HG03039 (cell line): Measurements from ENCODE around the gene CNEP1R1.

Experiments
- ATAC-seq: cut with Tn5 transposase; IDR thresholded peaks from one replicate; pipeline ENCODE4 v1.9.1; 2021; ENCODE audit warnings: mild to moderate bottlenecking, moderate library complexity; ENCODE audit not compliant: unreplicated experiment

Gene CNEP1R1

DNA sequence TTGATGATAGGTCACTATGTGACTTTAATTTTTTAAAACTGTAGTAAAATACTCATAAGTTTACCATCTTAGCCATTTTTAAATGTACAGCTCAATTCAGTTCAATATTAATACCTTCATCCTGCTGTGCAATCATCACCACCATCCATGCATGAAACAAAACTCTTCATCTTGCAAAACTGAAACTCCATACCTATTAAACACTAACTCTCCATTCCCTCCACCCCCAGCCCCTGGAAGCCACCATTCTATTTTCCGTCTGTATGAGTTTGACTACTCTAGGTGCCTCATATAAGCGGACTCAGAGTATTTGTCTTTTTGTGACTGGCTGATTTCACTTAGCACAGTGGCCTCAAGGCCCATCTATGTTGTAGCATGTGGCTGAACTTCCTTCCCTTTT is 9.4 kb upstream of the CNEP1R1 start:
- no peak for ATAC-seq

DNA sequence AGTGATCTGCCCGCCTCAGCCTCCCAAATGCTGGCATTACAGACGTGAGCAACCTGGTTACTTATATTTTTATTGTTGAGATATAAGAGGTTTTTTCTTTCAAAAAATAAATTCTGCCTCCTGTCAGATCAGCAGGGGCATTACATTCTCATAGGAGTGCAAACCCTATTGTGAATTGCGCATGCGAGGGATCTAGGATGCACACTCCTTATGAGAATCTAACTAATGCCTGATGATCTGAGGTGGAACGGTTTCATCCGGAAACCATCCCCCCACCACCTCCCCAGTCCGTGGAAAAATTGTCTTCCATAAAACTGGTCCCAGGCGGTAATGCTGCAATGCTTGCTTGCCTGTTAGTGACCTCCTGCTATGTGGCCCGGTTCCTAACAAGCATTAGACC is 7.5 kb upstream of the CNEP1R1 start:
- no peak for ATAC-seq

DNA sequence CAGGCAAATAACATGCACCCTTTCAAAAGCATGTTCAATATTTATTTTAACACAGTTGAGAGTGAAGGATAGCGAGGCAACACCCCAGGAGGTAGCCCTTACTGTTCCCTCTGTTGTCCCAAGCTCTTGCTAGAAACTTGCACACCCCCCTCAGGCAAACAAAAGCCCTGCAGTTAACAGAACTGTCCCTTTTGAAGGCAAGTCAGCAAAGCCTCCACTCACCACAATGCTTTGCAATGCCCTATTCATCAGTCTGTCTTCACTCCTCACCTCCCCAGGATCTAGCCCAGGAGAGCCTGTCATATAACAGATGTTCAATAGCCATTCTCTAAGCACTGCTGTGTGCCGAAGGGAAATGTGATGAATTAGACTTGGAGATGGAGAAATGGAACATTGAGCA is 3.5 kb upstream of the CNEP1R1 start:
- no peak for ATAC-seq

DNA sequence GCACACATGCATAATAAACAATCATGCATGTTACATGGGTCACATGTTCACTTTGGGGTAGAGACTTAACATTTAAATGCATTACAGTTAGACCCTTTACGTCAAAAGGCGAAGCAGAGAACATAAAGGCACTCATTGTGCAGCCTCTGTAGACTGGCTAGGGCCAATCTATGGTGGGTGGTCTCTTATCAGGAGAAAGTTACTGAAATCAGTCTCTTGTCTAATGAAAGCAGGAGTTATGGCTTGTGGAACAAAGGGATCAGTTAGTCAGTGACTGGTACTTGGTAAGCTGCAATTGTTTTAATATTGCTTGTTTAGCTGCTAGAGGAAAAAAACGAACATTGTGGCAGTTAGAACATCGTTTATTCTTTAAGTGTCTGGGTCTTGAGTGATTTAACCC is 1.4 kb upstream of the CNEP1R1 start:
- no peak for ATAC-seq

DNA sequence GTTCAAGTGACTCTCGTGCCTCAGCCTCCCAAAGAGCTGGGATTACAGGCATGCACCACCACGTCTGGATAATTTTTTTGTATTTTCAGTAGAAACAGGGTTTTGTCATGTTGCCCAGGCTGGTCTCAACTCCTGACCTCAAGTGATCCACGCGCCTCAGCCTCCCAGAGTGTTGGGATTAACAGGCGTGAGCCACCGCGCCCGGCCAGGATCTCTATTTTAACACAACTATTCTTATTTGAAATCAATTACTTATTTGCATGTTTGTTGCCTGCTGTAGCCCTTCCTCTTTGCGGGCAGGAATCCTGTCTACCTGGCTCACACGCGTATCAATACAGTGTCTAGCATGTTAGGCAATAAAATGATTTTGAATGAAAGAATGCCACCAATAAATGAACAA is 818 bp upstream of the CNEP1R1 start:
- no peak for ATAC-seq

DNA sequence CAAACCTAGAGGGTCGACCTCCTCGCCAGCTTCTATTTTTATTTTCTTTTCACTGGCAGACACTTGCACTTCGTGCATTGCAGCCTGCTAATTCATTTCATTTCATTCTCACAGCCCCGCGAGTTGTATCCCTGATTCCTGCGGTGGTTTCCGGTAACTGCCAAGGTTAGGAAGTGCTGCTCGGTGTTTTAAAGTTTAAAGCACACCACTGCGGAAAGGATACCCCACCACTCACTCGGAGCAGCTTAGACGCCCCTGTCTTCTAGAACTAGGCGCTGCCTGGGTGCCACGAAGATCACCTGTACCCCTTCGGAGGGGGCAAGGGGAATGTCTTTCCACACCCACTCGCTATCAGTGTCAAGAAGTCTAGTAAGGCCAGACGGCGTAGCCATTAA is 509 bp downstream of the CNEP1R1 start:
- ATAC-seq = no peak

DNA sequence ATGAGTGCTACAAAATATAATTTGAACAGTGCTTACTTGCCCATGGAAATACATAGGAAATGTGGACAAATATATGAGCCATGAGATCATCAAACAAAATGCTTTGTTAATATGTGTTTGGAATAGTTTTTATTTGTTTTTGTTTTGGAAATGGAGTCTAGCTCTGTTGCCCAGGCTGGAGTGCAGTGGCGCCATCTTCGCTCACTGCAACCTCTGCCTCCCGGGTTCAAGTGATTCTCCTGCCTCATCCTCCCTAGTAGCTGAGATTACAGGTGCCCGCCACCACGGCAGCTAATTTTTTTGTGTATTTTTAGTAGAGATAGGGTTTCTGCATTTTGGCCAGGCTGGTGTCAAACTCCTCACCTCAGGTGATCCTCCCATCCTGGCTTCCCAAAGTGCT is 2.8 kb downstream of the CNEP1R1 start:
- ATAC-seq = no peak

DNA sequence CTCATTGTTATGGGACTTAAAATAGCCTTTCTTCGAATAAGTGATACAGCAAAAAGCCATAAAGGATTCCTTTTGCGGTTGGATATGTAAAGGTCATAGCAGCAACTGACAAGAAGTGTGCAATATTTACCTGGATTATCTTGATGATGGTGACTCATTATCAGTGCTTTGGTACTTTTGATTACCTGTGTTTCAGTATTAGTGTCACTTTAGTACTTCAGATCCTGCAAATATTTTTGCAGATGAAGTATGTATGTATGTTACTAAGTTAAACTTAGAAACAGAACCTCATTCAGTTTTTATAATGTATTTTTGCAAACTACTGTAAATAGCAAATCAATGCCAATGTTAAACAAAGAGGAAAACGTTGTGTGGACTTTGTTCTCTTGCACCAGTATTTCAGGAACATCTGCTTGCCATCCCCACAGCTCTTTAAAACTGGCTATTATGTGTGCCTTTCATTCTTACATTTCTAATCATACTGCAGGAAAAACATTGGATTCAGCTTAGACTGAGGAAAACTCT is 10.5 kb downstream of the CNEP1R1 start:
- no peak for ATAC-seq

DNA sequence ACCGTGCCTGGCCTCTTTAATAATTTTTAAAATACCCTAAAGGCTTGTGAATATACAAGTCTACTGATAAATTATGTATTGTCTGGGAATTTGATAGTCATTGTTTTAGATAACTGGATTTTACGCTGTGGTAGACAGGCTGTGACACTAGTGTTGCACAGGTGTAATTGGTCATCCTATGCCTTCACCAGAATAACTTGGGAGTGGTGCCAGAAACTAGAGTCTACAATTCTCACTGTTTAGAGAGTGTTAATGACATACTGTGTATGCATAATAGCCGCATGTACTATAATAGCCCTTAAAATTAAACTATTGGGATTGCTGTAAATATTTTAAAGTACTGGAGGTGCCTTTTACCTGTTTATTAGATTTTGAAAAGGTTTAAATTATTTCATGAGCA is 11.4 kb downstream of the CNEP1R1 start:
- no peak for ATAC-seq

DNA sequence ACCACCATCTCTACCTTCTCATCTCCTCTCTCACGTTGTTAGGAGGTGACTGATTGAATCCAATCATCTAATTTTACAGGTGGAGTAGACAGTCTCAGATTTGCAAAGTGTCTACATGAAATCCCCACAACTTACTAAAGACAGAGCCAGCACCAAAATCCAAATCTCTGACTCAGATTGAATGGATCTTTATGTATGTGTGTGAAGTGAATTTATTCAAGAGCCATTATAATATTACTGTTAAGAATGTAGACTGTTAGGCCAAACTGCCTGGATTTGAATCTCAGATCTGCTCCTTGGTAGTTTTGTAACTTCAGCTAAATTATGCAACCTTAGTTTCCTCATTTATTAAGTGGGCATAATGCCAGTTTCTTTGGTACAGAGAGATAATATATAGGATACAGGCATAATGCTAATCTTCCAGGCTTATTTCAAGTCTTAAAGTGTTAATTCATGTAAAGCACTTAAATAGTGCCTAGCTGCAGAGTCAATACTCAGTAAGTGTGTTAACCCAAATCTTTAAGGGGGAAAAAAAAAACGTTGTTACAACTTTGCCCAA is 12.7 kb downstream of the CNEP1R1 start:
- no peak for ATAC-seq

DNA sequence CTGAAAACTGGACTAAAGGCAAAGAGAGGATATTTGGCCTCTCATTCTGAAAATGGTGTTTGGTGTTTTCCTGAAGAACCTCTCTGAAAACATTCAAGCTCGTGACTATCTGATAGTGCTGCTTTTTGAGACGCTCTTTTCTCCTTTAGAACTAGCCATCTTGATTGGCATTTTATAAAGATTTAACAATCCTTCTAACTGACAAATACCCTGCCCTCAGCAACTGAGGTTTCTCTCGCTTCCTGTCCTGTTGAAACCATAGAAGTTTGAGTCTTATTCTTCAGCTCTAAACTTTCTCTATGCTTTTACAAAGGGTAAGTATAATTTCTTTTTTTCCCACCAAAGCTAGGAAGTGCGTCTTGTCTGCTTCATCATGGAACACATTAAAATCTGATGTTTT is 13.3 kb downstream of the CNEP1R1 start:
- no peak for ATAC-seq

DNA sequence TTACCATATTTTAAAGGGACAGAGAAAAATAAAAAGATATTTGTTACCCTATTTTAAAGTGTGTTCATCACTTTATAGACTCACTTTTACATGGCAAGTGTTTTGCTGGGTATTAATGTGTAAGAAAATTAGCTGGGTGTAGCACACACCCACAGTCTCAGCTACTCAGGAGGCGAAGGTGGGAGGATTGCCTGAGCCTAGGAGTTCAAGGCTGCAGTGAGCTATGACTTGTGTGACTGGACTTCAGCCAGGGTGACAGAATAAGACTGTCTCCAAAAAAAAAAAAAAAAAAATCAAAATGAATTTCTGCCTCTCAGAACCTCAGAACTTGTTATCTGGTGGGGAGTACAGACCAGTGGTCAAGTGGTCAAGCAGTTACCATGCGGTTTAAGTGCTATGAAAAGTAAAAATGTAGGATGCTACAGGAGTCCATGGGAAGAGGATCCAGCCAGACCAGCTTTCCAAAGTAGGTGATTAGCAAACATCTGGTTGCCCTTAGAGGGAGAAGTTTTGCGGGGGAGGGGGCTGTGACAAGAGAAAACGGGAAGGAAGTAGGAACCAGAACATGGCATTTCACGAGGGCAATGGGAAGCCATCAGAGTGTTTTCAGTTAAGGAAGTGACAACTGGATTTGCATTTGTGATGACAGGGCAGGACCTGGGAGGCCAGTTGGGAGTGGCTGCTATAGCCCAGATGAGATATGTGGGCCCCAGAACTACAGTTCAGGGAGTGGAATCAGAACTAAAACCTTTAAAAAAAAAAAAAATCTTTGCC is 13.9 kb downstream of the CNEP1R1 start:
- ATAC-seq = no peak

DNA sequence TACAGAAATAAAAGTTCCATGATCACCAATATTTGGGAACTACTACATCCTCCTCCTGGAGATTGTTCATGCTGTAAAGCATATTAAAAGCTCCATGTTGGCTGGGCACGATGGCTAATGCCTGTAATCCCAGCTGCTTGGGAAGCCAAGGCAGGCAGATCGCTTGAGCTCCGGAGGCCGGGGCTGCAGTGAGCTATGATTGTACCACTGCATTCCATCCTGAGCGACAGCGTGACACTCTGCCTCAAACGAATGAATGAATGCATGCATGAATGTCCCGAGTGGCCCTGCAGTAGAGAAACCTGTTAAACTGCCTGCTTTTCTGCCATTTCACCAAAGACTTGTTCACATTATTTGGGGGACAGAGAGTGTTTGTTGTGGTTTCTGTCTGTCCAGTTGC is 15.0 kb downstream of the CNEP1R1 start:
- ATAC-seq = no peak

DNA sequence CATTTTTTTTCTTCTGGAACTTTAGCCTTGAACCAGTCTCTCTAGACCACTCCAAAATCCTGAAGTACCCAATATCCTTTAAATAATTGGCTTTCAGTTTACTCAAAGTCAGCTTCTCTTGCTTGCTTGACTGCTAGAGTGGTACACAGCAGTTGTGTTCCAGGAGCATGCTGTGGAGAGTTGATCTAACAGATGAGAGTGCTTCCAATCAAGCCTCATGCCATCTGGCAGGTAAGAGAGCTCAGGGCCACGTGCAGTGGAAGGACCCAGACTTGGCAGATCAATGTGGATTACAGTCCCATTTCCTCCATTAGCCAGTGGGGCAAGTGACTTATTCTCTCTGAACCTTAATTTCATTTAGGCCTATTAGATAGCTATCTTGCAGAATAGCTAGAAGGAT is 15.7 kb downstream of the CNEP1R1 start:
- ATAC-seq = no peak

DNA sequence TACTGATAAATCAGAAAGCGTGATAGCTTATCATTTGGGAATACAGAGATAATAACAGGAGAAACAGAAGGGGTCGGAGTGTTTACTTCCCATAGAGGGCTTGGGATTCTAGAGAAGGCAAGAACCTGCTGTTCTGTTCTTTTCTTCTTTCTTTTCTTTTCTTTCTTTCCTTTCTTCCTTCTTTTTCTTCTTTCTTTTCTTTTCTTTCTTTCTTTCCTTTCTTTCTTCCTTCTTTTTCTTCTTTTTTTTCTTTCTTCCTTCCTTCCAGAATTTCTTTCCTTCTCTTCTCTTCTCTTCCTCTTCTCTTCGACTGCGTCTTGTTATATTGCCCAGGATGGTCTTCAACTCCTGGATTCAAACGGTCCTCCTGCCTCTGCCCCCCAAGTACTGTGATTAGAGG is 18.3 kb downstream of the CNEP1R1 start:
- ATAC-seq = no peak

DNA sequence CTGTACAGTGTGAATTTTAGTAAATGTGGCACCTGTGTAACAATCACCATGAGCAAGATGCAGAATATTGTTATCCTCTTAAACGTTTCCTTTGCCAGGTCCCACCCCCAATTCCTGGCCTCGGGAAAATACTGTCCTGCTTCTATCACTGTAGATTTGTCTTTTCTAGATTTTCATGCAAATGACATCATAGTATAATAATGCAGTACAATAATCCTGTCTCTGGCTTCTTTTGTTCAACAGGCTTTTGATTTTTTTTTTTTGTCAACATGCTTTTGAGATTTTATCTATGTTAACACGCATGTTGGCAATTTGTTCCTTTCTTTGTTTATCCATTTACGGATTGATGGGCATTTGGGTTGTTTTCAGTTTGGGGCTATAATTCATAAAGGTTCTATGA is 20.4 kb downstream of the CNEP1R1 start:
- no peak for ATAC-seq

DNA sequence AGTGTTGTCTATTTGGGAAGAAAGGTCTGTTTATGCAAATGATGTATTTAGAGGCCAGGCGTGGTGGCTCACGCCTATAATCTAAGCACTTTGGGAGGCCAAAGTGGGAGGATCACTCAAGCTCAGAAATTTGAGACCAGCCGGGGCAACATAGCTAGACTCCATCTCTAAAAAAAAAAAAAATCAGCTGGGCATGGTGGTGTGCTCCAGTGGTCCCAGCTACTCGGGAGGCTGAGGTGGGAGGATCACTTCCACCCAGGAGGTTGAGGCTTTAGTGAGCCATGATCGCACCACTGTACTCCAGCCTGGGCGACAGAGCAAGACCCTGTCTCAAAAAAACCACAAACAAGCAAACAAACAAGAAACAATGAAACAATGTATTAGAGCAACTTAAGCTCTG is 21.8 kb downstream of the CNEP1R1 start:
- no peak for ATAC-seq

DNA sequence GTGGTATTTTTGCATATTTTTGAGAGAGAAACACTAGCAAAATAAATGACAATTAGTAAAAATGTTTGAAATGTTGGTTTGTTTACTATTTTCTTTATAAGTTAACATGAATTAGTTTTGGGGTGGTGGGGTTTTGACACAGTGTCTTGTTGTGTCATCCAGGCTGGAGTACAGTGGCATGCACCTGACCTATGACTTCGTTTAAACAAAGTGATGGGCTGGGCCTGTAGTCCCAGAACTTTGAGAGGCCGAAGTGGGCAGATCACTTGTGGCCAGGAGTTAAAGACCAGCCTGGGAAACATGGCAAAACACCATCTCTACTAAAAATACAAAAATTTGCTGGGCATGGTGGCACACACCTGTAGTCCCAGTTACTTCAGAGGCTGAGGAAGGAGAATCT is 22.8 kb downstream of the CNEP1R1 start:
- ATAC-seq = no peak

DNA sequence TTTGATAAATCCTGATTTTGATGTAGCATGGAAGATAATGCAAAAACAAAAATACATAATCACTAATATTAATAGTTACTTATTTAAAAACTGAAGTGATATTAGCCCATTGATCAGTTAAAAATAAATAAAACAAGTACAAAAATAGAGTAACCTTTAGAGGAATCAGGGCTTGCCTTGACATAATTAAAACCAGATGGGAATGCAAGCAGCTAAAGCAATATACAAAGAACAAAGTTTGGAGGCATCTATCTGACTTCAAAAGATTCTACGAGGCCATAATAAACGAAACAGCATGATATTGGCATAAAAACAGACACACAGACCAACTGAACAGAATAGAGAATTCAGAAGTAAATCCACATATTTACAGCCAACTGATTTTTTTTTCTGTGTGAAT is 25.8 kb downstream of the CNEP1R1 start:
- no peak for ATAC-seq

DNA sequence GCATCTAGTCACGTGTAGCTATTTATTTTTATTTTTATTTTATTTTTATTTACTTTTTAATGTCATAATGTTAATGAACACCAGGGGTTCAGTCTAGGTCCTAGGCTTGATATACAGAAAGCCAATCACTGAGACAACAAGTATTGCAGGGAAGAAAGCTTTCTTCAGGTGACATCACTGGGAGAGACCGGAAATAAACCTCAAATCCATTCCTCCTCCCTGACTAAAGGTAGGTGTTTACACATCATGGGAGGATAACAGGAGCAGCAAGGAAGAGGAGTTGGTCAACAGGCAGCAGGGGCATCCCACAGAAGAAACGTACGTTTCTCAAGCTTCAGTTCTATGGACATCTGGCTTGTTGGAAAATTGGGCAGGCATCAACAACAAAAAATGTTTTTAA is 31.2 kb downstream of the CNEP1R1 start:
- ATAC-seq = no peak

DNA sequence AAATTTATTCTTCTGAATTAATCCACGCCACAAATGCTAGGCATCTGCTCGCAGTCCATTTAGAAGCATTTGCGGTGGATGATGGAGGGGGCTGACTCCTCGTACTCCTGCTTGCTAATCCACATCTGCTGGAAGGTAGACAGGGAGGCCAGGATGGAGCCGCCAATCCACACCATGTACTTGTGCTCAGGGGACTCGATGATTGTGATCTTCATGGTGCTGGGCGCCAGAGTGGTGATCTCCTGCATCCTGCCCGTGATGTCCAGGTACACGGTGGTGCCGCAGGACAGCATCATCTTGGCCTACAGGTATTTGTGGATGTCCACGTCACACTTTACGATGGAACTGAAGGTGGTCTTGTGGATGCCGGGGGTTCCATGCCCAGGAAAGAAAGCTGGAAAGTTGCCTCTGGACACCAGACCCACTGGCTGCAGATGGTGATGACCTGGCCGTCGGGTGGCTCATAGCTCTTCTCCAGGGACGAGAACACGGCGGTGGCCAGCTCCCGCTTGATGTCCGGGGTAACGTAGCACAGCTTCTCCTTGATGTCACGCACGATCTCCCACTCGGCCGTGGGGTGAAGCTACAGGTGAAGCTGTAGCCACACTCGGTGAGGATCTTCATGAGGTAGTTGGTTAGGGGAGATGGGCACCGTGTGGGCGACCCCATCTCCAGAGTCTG is 33.2 kb downstream of the CNEP1R1 start:
- no peak for ATAC-seq

DNA sequence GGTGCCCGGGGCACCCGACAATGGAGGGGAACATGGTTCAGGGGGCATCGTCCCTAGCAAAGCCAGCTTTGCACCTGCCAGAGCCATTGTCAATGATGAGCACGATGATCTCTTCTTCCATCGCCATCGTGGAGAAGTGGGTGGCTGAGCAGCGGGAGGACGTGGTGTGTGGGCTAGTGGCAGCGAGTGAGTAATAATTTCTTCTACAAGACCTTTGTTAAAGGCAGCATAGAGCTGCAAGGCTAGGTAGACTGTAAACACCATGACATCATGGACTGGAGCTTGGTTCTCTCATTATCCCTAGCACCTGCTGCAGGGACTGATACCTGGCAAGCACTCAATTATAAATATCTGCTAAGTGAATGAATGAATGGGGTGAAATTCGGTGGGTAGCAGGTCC is 34.1 kb downstream of the CNEP1R1 start:
- no peak for ATAC-seq
